Measurements from ENCODE around the gene BTN2A1.
"Not testable (repeated sequence)": the region's sequence is repeated elsewhere in the genome, so short reads cannot be mapped to it uniquely, and the experiment has no call there.

BTN2A1 gene

GRCh38 chr6:26433680-26434079, 24.1 kb upstream of the BTN2A1 start:
- DNase-seq: not testable (repeated sequence)

GRCh38 chr6:26436018-26436417, 21.7 kb upstream of the BTN2A1 start:
- no peak for DNase-seq

GRCh38 chr6:26437550-26437949, 20.2 kb upstream of the BTN2A1 start:
- no peak for DNase-seq

GRCh38 chr6:26438000-26438399, 19.8 kb upstream of the BTN2A1 start:
- DNase-seq: no peak

- DNase-seq: no peak
Measured at GRCh38 chr6:26439151-26440125, 18.3 kb upstream of the BTN2A1 start.

GRCh38 chr6:26440977-26441358, 16.8 kb upstream of the BTN2A1 start:
- DNase-seq: no peak

- DNase-seq: no peak
Measured at GRCh38 chr6:26441977-26442376, 15.8 kb upstream of the BTN2A1 start.

GRCh38 chr6:26445934-26446667, 11.7 kb upstream of the BTN2A1 start:
- DNase-seq: no peak

GRCh38 chr6:26447257-26447656, 10.5 kb upstream of the BTN2A1 start:
- no peak for DNase-seq

- no peak for DNase-seq
Measured at GRCh38 chr6:26450240-26450639, 7.5 kb upstream of the BTN2A1 start.

- no peak for DNase-seq
Measured at GRCh38 chr6:26452631-26453235, 5.0 kb upstream of the BTN2A1 start.

- no peak for DNase-seq
Measured at GRCh38 chr6:26454631-26455030, 3.1 kb upstream of the BTN2A1 start.

- no peak for DNase-seq
Measured at GRCh38 chr6:26455357-26455970, 2.3 kb upstream of the BTN2A1 start.

GRCh38 chr6:26457264-26457805, 420 bp upstream of the BTN2A1 start:
- peak; percentile 34 for DNase-seq

- DNase-seq: no peak
Measured at GRCh38 chr6:26459023-26459810, 1.5 kb downstream of the BTN2A1 start.

- DNase-seq: not testable (repeated sequence)
Measured at GRCh38 chr6:26461353-26461752, 3.6 kb downstream of the BTN2A1 start.

GRCh38 chr6:26464014-26464413, 6.3 kb downstream of the BTN2A1 start:
- DNase-seq: no peak

- DNase-seq: no peak
Measured at GRCh38 chr6:26464416-26465131, 6.8 kb downstream of the BTN2A1 start.

GRCh38 chr6:26465776-26466175, 8.0 kb downstream of the BTN2A1 start:
- DNase-seq: no peak

- no peak for DNase-seq
Measured at GRCh38 chr6:26468829-26469228, 11.1 kb downstream of the BTN2A1 start.

- no peak for DNase-seq
Measured at GRCh38 chr6:26470643-26471042, 12.9 kb downstream of the BTN2A1 start.

Measured in activated T-cell treated with anti-CD3 and anti-CD28 coated beads, Interleukin-2, amount 50 U/mL, for 1 hour (primary cell).